Measurements from ENCODE around the gene TTC7B. TPM values are rescaled to one million over a fixed set of nuclear protein-coding genes. Genes with fewer than 3 reads are reported as not detected.

TTC7B gene
- total RNA-seq, 2 experiments from 2014 or later: 5.9 to 6.6 TPM

- Mint-ChIP-seq H3K9me3 (no peaks in the 10 kb centered on the region), H3K36me3 (no peaks in the 10 kb centered on the region), H3K4me1 (no peaks in the 10 kb centered on the region), H3K4me3 (no peak overlapping the region), H3K27me3 (no peaks in the 10 kb centered on the region), H3K27ac (no peak overlapping the region)
- DNase-seq (no peak), ATAC-seq (ENCODE audit: low read depth) (no peak)
- POLR2A ChIA-PET: no interaction called here
These were observed 260.2 kb downstream of the TTC7B start for GRCh38 chr14:90556012-90556477.

GRCh38 chr14:90555126-90556011 is 260.9 kb downstream of the TTC7B start:
- ATAC-seq (ENCODE audit: low read depth) (no peak), DNase-seq (no peak)
- Mint-ChIP-seq H3K27me3 (no peaks in the 10 kb centered on the region), H3K4me1 (no peaks in the 10 kb centered on the region), H3K27ac (no peak overlapping the region), H3K4me3 (no peak overlapping the region), H3K36me3 (no peaks in the 10 kb centered on the region), H3K9me3 (no peaks in the 10 kb centered on the region)
- POLR2A ChIA-PET: no interaction called here

- ATAC-seq (ENCODE audit: low read depth) (no peak), DNase-seq (no peak)
- H3K36me3 Mint-ChIP-seq: no peaks in the 10 kb centered on the region
- POLR2A ChIA-PET: interaction anchor here (0.5 kb wide), 1 partner anchor 905 kb away, joined by 3 read pairs; no protein-coding TSS in a partner anchor
- no peak overlapping the region for H3K27ac Mint-ChIP-seq
- H3K9me3 Mint-ChIP-seq: no peaks in the 10 kb centered on the region
- no peaks in the 10 kb centered on the region for H3K27me3 Mint-ChIP-seq
- no peaks in the 10 kb centered on the region for H3K4me1 Mint-ChIP-seq
- no peak overlapping the region for H3K4me3 Mint-ChIP-seq
These were observed 261.9 kb downstream of the TTC7B start for GRCh38 chr14:90554341-90554740.

- ATAC-seq (ENCODE audit: low read depth): no peak
- Mint-ChIP-seq H3K4me1 (no peaks in the 10 kb centered on the region), H3K27ac (no peak overlapping the region), H3K36me3 (no peaks in the 10 kb centered on the region), H3K9me3 (no peaks in the 10 kb centered on the region), H3K27me3 (no peaks in the 10 kb centered on the region), H3K4me3 (no peak overlapping the region)
- DNase-seq: no peak
- POLR2A ChIA-PET: interaction anchor here (0.5 kb wide), 1 partner anchor 906 kb away, joined by 3 read pairs; no protein-coding TSS in a partner anchor
These were observed 262.3 kb downstream of the TTC7B start for GRCh38 chr14:90553921-90554336.

GRCh38 chr14:90553298-90553920 is 262.8 kb downstream of the TTC7B start:
- H3K27ac Mint-ChIP-seq: no peak overlapping the region
- no peak overlapping the region for H3K4me3 Mint-ChIP-seq
- H3K27me3 Mint-ChIP-seq: peaks cover 2% of the 10 kb centered on the region
- POLR2A ChIA-PET: interaction anchor here (0.5 kb wide), 1 partner anchor 906 kb away, joined by 3 read pairs; no protein-coding TSS in a partner anchor
- H3K9me3 Mint-ChIP-seq: no peaks in the 10 kb centered on the region
- no peak for ATAC-seq (ENCODE audit: low read depth)
- H3K36me3 Mint-ChIP-seq: no peaks in the 10 kb centered on the region
- no peak for DNase-seq
- no peaks in the 10 kb centered on the region for H3K4me1 Mint-ChIP-seq

- ATAC-seq (ENCODE audit: low read depth): no peak
- Mint-ChIP-seq H3K27me3 (peaks cover 2% of the 10 kb centered on the region), H3K4me3 (no peak overlapping the region), H3K9me3 (no peaks in the 10 kb centered on the region), H3K36me3 (no peaks in the 10 kb centered on the region), H3K4me1 (no peaks in the 10 kb centered on the region), H3K27ac (no peak overlapping the region)
- DNase-seq: no peak
- POLR2A ChIA-PET: no interaction called here
These were observed 263.5 kb downstream of the TTC7B start for GRCh38 chr14:90552465-90553297.

- H3K36me3 Mint-ChIP-seq: no peaks in the 10 kb centered on the region
These were observed 264.3 kb downstream of the TTC7B start for GRCh38 chr14:90551733-90552464.

GRCh38 chr14:90551070-90551704 is 265.0 kb downstream of the TTC7B start:
- peaks cover 2% of the 10 kb centered on the region for H3K27me3 Mint-ChIP-seq
- H3K4me3 Mint-ChIP-seq: no peak overlapping the region
- H3K9me3 Mint-ChIP-seq: no peaks in the 10 kb centered on the region
- POLR2A ChIA-PET: no interaction called here
- no peaks in the 10 kb centered on the region for H3K36me3 Mint-ChIP-seq
- H3K4me1 Mint-ChIP-seq: no peaks in the 10 kb centered on the region
- ATAC-seq (ENCODE audit: low read depth) (no peak), DNase-seq (no peak)
- no peak overlapping the region for H3K27ac Mint-ChIP-seq

More at GRCh38 chr14:90551733-90552464, 264.3 kb downstream of the TTC7B start:
- peaks cover 2% of the 10 kb centered on the region for H3K27me3 Mint-ChIP-seq
- POLR2A ChIA-PET: no interaction called here
- H3K4me3 Mint-ChIP-seq: no peak overlapping the region
- ATAC-seq (ENCODE audit: low read depth) (no peak), DNase-seq (no peak)
- H3K9me3 Mint-ChIP-seq: no peaks in the 10 kb centered on the region
- H3K27ac Mint-ChIP-seq: no peak overlapping the region
- H3K4me1 Mint-ChIP-seq: no peaks in the 10 kb centered on the region

GRCh38 chr14:90549794-90550641 is 266.2 kb downstream of the TTC7B start:
- POLR2A ChIA-PET: no interaction called here
- ATAC-seq (ENCODE audit: low read depth) (no peak), DNase-seq (no peak)
- no peaks in the 10 kb centered on the region for H3K4me1 Mint-ChIP-seq
- peaks cover 2% of the 10 kb centered on the region for H3K27me3 Mint-ChIP-seq
- no peak overlapping the region for H3K27ac Mint-ChIP-seq
- no peak overlapping the region for H3K4me3 Mint-ChIP-seq
- H3K36me3 Mint-ChIP-seq: no peaks in the 10 kb centered on the region
- H3K9me3 Mint-ChIP-seq: no peaks in the 10 kb centered on the region

- no peaks in the 10 kb centered on the region for H3K9me3 Mint-ChIP-seq
- DNase-seq (no peak), ATAC-seq (ENCODE audit: low read depth) (no peak)
- H3K27me3 Mint-ChIP-seq: peaks cover 2% of the 10 kb centered on the region
- H3K27ac Mint-ChIP-seq: no peak overlapping the region
- H3K4me3 Mint-ChIP-seq: no peak overlapping the region
- no peaks in the 10 kb centered on the region for H3K4me1 Mint-ChIP-seq
- POLR2A ChIA-PET: no interaction called here
- no peaks in the 10 kb centered on the region for H3K36me3 Mint-ChIP-seq
These were observed 267.8 kb downstream of the TTC7B start for GRCh38 chr14:90548455-90548854.

GRCh38 chr14:90547968-90548367 is 268.3 kb downstream of the TTC7B start:
- peaks cover 2% of the 10 kb centered on the region for H3K27me3 Mint-ChIP-seq
- no peaks in the 10 kb centered on the region for H3K4me1 Mint-ChIP-seq
- no peak overlapping the region for H3K27ac Mint-ChIP-seq
- ATAC-seq (ENCODE audit: low read depth) (no peak), DNase-seq (no peak)
- no peaks in the 10 kb centered on the region for H3K36me3 Mint-ChIP-seq
- POLR2A ChIA-PET: no interaction called here
- H3K4me3 Mint-ChIP-seq: no peak overlapping the region
- H3K9me3 Mint-ChIP-seq: no peaks in the 10 kb centered on the region

- Mint-ChIP-seq H3K4me3 (no peak overlapping the region), H3K36me3 (no peaks in the 10 kb centered on the region), H3K9me3 (no peaks in the 10 kb centered on the region), H3K27ac (no peak overlapping the region), H3K4me1 (no peaks in the 10 kb centered on the region), H3K27me3 (peaks cover 2% of the 10 kb centered on the region)
- POLR2A ChIA-PET: no interaction called here
- DNase-seq: no peak
- ATAC-seq (ENCODE audit: low read depth): no peak
These were observed 269.0 kb downstream of the TTC7B start for GRCh38 chr14:90547250-90547649.
